HepG2 (cell line): ENCODE measurements around the gene ZNF585A. TPM values are rescaled to one million over a fixed set of nuclear protein-coding genes. Genes with fewer than 3 reads are reported as not detected.

ENCODE experiments used
- ASH2L ChIP-seq: fragments of 300-600, 200-600 bp; sonication (generic); IDR thresholded peaks from 2 replicates; pipeline ENCODE4 v1.7.0; 2017; ENCODE audit warnings: low read depth, mild to moderate bottlenecking, moderate library complexity, mixed read lengths, low read length; ENCODE audit not compliant: insufficient read length
- CHD4 ChIP-seq: fragments of 200-600 bp; sonication (generic); IDR thresholded peaks from 2 replicates; pipeline ENCODE4 v1.7.0; 2017; ENCODE audit warnings: mild to moderate bottlenecking, low read length, borderline replicate concordance
- HIVEP1 ChIP-seq: sonication (generic); formaldehyde crosslinking; IDR thresholded peaks from 2 replicates; pipeline ENCODE4 v1.4.0; 2020; ENCODE audit warnings: mild to moderate bottlenecking, missing genetic modification reagents
- HOXA7 ChIP-seq: sonication (generic); formaldehyde crosslinking; IDR thresholded peaks from 2 replicates; pipeline ENCODE4 v1.8.1; 2022; ENCODE audit warnings: mild to moderate bottlenecking, missing genetic modification reagents, moderate library complexity
- KDM2A ChIP-seq: sonication (generic); formaldehyde crosslinking; IDR thresholded peaks from 2 replicates; pipeline ENCODE4 v1.4.0; 2020; ENCODE audit warnings: low read depth, missing genetic modification reagents, borderline replicate concordance
- NCOA2 ChIP-seq: sonication (generic); formaldehyde crosslinking; IDR thresholded peaks from 2 replicates; pipeline ENCODE4 v1.8.0; 2022; ENCODE audit warnings: inconsistent platforms
- NKX3-1 ChIP-seq: sonication (generic); formaldehyde crosslinking; IDR thresholded peaks from 2 replicates; pipeline ENCODE4 v1.5.0; 2020; ENCODE audit warnings: missing genetic modification reagents
- NR2F6 ChIP-seq, 2 experiments: IDR thresholded peaks; 2 replicates each; pipeline ENCODE4 v1.6.1; 2016; ENCODE audit warnings: antibody characterized with exemption in 1 of 2, mild to moderate bottlenecking in 1 of 2
- RXRB ChIP-seq: IDR thresholded peaks from 2 replicates; pipeline ENCODE4 v1.6.1; 2016; ENCODE audit warnings: borderline replicate concordance, missing genetic modification reagents, missing compliant biosample characterization
- SIX4 ChIP-seq: sonication (generic); formaldehyde crosslinking; IDR thresholded peaks from 2 replicates; pipeline ENCODE4 v1.4.0; 2020; ENCODE audit warnings: missing genetic modification reagents
- TBL1XR1 ChIP-seq: fragments of 150-350 bp; IDR thresholded peaks from 2 replicates; pipeline ENCODE4 v1.6.1; 2014; ENCODE audit warnings: borderline replicate concordance, low read length; ENCODE audit not compliant: partially characterized antibody
- TSC22D2 ChIP-seq: sonication (generic); formaldehyde crosslinking; IDR thresholded peaks from 2 replicates; pipeline ENCODE4 v1.5.1; 2020; ENCODE audit warnings: missing genetic modification reagents, mild to moderate bottlenecking, borderline replicate concordance
- ZMYM4 ChIP-seq: sonication (generic); formaldehyde crosslinking; IDR thresholded peaks from 2 replicates; pipeline ENCODE4 v1.8.1; 2023; ENCODE audit warnings: mild to moderate bottlenecking, missing genetic modification reagents
- ZNF264 ChIP-seq: sonication (generic); formaldehyde crosslinking; IDR thresholded peaks from 2 replicates; pipeline ENCODE4 v1.4.0; 2020; ENCODE audit warnings: missing genetic modification reagents
- ZNF282 ChIP-seq: fragments of 450-650 bp; IDR thresholded peaks from 2 replicates; pipeline ENCODE4 v1.6.1; 2018; ENCODE audit not compliant: partially characterized antibody
- ZNF383 ChIP-seq: sonication (generic); formaldehyde crosslinking; IDR thresholded peaks from 2 replicates; pipeline ENCODE4 v1.4.0; 2020; ENCODE audit warnings: missing genetic modification reagents, mild to moderate bottlenecking, borderline replicate concordance
- ZNF432 ChIP-seq: sonication (generic); formaldehyde crosslinking; IDR thresholded peaks from 2 replicates; pipeline ENCODE4 v1.5.0; 2020; ENCODE audit warnings: missing genetic modification reagents, mild to moderate bottlenecking, borderline replicate concordance
- ZNF543 ChIP-seq: sonication (generic); formaldehyde crosslinking; IDR thresholded peaks from 2 replicates; pipeline ENCODE4 v1.4.0; 2020; ENCODE audit warnings: mild to moderate bottlenecking, missing genetic modification reagents
- ZNF607 ChIP-seq: sonication (generic); formaldehyde crosslinking; IDR thresholded peaks from 2 replicates; pipeline ENCODE4 v1.5.1; 2020; ENCODE audit warnings: missing genetic modification reagents, mild to moderate bottlenecking, borderline replicate concordance
- ZNF660 ChIP-seq: sonication (generic); formaldehyde crosslinking; IDR thresholded peaks from 2 replicates; pipeline ENCODE4 v1.5.1; 2020; ENCODE audit warnings: mild to moderate bottlenecking, low read depth, missing genetic modification reagents, borderline replicate concordance
- ZNF788 ChIP-seq: sonication (generic); formaldehyde crosslinking; IDR thresholded peaks from 2 replicates; pipeline ENCODE4 v1.5.0; 2020; ENCODE audit warnings: mild to moderate bottlenecking, missing genetic modification reagents, borderline replicate concordance
- ZSCAN30 ChIP-seq: sonication (generic); formaldehyde crosslinking; IDR thresholded peaks from 2 replicates; pipeline ENCODE4 v1.5.0; 2020; ENCODE audit warnings: mild to moderate bottlenecking, missing genetic modification reagents
- polyA plus RNA-seq, 8 experiments: library from polyadenylated mRNA; depleted of rRNA in 3 of 8; stranded (reverse) in 7 of 8; unstranded in 1 of 8; fragments of >200 nt; fragmentation: Illumina TruSeq in 4 of 8; extraction: Trizol in 4 of 8; gene quantifications; 2 replicates each; pipeline versions ENCODE4 v1.2.1 to v1.2.3, GENCODE V29; 2011 to 2016; ENCODE audit warnings: low read depth in 4 of 8, missing spikeins in 1 of 8, mixed read lengths in 1 of 8; ENCODE audit not compliant: insufficient read depth in 1 of 8
- total RNA-seq, 5 experiments: library from RNA; depleted of rRNA; stranded (reverse); fragments of >200 nt; fragmentation: Illumina TruSeq; extraction: Trizol; gene quantifications; 2 replicates each; pipeline ENCODE4 v1.2.3, GENCODE V29; 2016; ENCODE audit warnings: low read depth in 1 of 5
- TF ChIP-seq, protein P1 (sequence below), 2 experiments: IDR thresholded peaks; 2 replicates each; pipeline ENCODE4 v1.6.1; 2011 to 2012; ENCODE audit warnings: low read length in 2 of 2, borderline replicate concordance in 1 of 2, low read depth in 1 of 2, mild to moderate bottlenecking in 1 of 2, moderate library complexity in 1 of 2
- TF ChIP-seq, protein P2 (sequence below): sonication (generic); formaldehyde crosslinking; IDR thresholded peaks from 2 replicates; pipeline ENCODE4 v1.4.0; 2020; ENCODE audit warnings: missing genetic modification reagents; ENCODE audit errors: not compliant biosample characterization
- TF ChIP-seq, protein P3 (sequence below): IDR thresholded peaks from 2 replicates; pipeline ENCODE4 v1.6.1; 2016; ENCODE audit warnings: mild to moderate bottlenecking, missing biosample characterization, missing genetic modification reagents

The ZNF585A gene
- total and polyA plus RNA-seq, 2 of the 13 experiments (the other 11 are each of a cell fraction or from before 2014, with no cell fraction given): 7.1 to 8.5 TPM

DNA sequence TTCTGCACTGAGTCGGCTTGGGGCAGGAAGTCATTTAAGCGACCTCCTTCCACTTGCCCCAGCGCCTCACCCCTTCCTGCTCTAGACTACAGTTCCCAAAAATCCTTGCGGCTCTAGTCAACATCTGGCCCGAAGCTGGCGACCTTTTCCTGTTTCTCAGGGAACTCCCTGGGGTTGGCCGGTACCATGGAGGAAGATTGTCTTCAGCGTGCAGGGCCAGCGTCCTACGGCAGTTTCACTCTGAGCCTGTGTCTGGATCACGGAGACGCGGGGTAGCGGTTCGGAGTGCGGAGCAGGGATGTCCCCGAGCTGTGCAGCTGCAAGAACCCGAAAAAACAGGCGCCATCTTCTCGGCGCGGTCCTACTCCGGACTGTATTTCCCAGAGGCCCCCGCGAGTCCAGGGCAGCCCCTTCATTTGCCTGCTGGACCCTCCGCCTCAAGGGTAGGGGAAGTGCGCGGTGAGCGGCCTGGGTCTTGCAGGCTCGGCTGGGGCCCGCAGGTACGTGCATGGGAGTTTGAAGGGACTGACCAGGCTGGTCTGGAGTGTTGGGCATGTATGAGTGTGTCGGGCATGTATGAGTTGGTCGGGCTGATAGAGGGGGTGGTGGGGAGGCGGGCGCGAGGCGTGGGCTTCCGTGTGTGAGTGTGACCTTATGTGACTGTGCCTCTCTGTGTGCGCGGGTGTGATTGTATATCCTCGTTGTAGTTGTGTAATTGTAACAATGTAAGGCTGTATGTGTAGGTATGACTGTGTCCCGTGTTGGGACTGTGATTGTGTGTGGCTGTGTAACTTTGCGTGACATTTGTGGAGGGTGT lies 45.5 kb upstream of the ZNF585A start, which contains the start of gene ZNF383 (continued):
- TF ChIP-seq, protein P1, sequence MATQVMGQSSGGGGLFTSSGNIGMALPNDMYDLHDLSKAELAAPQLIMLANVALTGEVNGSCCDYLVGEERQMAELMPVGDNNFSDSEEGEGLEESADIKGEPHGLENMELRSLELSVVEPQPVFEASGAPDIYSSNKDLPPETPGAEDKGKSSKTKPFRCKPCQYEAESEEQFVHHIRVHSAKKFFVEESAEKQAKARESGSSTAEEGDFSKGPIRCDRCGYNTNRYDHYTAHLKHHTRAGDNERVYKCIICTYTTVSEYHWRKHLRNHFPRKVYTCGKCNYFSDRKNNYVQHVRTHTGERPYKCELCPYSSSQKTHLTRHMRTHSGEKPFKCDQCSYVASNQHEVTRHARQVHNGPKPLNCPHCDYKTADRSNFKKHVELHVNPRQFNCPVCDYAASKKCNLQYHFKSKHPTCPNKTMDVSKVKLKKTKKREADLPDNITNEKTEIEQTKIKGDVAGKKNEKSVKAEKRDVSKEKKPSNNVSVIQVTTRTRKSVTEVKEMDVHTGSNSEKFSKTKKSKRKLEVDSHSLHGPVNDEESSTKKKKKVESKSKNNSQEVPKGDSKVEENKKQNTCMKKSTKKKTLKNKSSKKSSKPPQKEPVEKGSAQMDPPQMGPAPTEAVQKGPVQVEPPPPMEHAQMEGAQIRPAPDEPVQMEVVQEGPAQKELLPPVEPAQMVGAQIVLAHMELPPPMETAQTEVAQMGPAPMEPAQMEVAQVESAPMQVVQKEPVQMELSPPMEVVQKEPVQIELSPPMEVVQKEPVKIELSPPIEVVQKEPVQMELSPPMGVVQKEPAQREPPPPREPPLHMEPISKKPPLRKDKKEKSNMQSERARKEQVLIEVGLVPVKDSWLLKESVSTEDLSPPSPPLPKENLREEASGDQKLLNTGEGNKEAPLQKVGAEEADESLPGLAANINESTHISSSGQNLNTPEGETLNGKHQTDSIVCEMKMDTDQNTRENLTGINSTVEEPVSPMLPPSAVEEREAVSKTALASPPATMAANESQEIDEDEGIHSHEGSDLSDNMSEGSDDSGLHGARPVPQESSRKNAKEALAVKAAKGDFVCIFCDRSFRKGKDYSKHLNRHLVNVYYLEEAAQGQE (IDR thresholded peaks at IDR 0.05; ENCODE audit: borderline replicate concordance in 1 of 2, low read depth in 1 of 2, low read length in 2 of 2): no peak
- TF ChIP-seq SIX4 (no peak), ZNF264 (CRISPR knock-in tag) (no peak; the same call in 1 of the 2 replicates), ZSCAN30 (no peak), ZNF660 (CRISPR knock-in tag) (no peak), NR2F6 (IDR thresholded peaks at IDR 0.05) (no peak), NR2F6 (CRISPR knock-in tag; IDR thresholded peaks at IDR 0.05) (no peak), HIVEP1 (CRISPR knock-in tag) (peak; percentile 85), KDM2A (CRISPR knock-in tag) (peak; percentile 44; the same call in 1 of the 2 replicates), TSC22D2 (no peak; the same call in 1 of the 2 replicates), ASH2L (peak; percentile 93), HOXA7 (CRISPR knock-in tag) (no peak), ZNF383 (no peak), NKX3-1 (CRISPR knock-in tag) (peak; percentile 59; the same call in 1 of the 2 replicates), CHD4 (peak; percentile 54; the same call in 1 of the 2 replicates), RXRB (CRISPR knock-in tag) (no peak), ZNF788 (CRISPR knock-in tag) (peak; percentile 86; the same call in 1 of the 2 replicates), ZNF432 (CRISPR knock-in tag) (no peak), ZNF282 (no peak), ZNF543 (CRISPR knock-in tag) (peak; percentile 79; the same call in 1 of the 2 replicates), ZMYM4 (CRISPR knock-in tag) (peak; percentile 77), NCOA2 (CRISPR knock-in tag) (peak; percentile 9; the same call in 1 of the 2 replicates), ZNF607 (peak; percentile 62; the same call in 1 of the 2 replicates), TBL1XR1 (no peak)
- TF ChIP-seq, protein P2, sequence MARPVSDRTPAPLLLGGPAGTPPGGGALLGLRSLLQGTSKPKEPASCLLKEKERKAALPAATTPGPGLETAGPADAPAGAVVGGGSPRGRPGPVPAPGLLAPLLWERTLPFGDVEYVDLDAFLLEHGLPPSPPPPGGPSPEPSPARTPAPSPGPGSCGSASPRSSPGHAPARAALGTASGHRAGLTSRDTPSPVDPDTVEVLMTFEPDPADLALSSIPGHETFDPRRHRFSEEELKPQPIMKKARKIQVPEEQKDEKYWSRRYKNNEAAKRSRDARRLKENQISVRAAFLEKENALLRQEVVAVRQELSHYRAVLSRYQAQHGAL (CRISPR knock-in tag): no peak
- TF ChIP-seq, protein P3, sequence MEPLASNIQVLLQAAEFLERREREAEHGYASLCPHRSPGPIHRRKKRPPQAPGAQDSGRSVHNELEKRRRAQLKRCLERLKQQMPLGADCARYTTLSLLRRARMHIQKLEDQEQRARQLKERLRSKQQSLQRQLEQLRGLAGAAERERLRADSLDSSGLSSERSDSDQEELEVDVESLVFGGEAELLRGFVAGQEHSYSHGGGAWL (CRISPR knock-in tag): no peak; the same call in 1 of the 2 replicates
